ENCODE results near the gene ESPL1. TPM values are rescaled to one million over a fixed set of nuclear protein-coding genes. Genes with fewer than 3 reads are reported as not detected.

ESPL1 gene
- total RNA-seq, 1 experiment from 2014 or later: 12.1 TPM

GRCh38 chr12:53235742-53236442 is 32.2 kb upstream of the ESPL1 start:
- Mint-ChIP-seq H3K4me1 (ENCODE audit: insufficient read depth, unreplicated experiment) (peaks cover 41% of the 10 kb centered on the region), H3K9me3 (ENCODE audit: unreplicated experiment) (no peaks in the 10 kb centered on the region), H3K36me3 (ENCODE audit: insufficient read depth, unreplicated experiment) (no peaks in the 10 kb centered on the region), H3K27me3 (ENCODE audit: insufficient read depth, unreplicated experiment) (no peaks in the 10 kb centered on the region), H3K4me3 (ENCODE audit: unreplicated experiment) (no peak overlapping the region), H3K27ac (ENCODE audit: low read depth, unreplicated experiment) (no peak overlapping the region)
- BruUV-seq (replicated peaks): no TSS peak
- no peak for TF ChIP-seq CTCF (IDR thresholded peaks at IDR 0.05; ENCODE audit: unreplicated experiment)
- POLR2A ChIA-PET: interaction anchor here (0.5 to 1.3 kb wide), 3 partner anchors 9 to 57 kb away, joined by 3 to 6 read pairs (median 3); no protein-coding TSS in a partner anchor
- DNase-seq (ENCODE audit: unreplicated experiment): no peak
- CTCF ChIA-PET: interaction anchor here (0.6 to 1.2 kb wide), 3 partner anchors 16 to 53 kb away, joined by 3 to 5 read pairs (median 4); a partner anchor contains a TSS
- intact Hi-C loops (cut with micrococcal nuclease): no loop called here

GRCh38 chr12:53236443-53237111 is 31.5 kb upstream of the ESPL1 start:
- Mint-ChIP-seq H3K4me3 (ENCODE audit: unreplicated experiment) (no peak overlapping the region), H3K4me1 (ENCODE audit: insufficient read depth, unreplicated experiment) (peaks cover 36% of the 10 kb centered on the region)

GRCh38 chr12:53239643-53240258 is 28.3 kb upstream of the ESPL1 start:
- H3K4me1 Mint-ChIP-seq (ENCODE audit: insufficient read depth, unreplicated experiment): peaks cover 16% of the 10 kb centered on the region
- no peak overlapping the region for H3K4me3 Mint-ChIP-seq (ENCODE audit: unreplicated experiment)
- intact Hi-C loops (cut with micrococcal nuclease): no loop called here
- H3K27ac Mint-ChIP-seq (ENCODE audit: low read depth, unreplicated experiment): no peak overlapping the region
- TF ChIP-seq CTCF (IDR thresholded peaks at IDR 0.05; ENCODE audit: unreplicated experiment): no peak
- no peaks in the 10 kb centered on the region for H3K36me3 Mint-ChIP-seq (ENCODE audit: insufficient read depth, unreplicated experiment)
- POLR2A ChIA-PET: no interaction called here
- BruUV-seq (replicated peaks): no TSS peak
- no peak for DNase-seq (ENCODE audit: unreplicated experiment)
- H3K9me3 Mint-ChIP-seq (ENCODE audit: unreplicated experiment): no peaks in the 10 kb centered on the region
- H3K27me3 Mint-ChIP-seq (ENCODE audit: insufficient read depth, unreplicated experiment): peaks cover 26% of the 10 kb centered on the region
- CTCF ChIA-PET: interaction anchor here (0.5 to 2.5 kb wide), 5 partner anchors 11 to 141 kb away, joined by 3 to 11 read pairs (median 5); a partner anchor contains a TSS

More at GRCh38 chr12:53236443-53237111, 31.5 kb upstream of the ESPL1 start:
- no peak overlapping the region for H3K27ac Mint-ChIP-seq (ENCODE audit: low read depth, unreplicated experiment)
- H3K36me3 Mint-ChIP-seq (ENCODE audit: insufficient read depth, unreplicated experiment): no peaks in the 10 kb centered on the region
- H3K9me3 Mint-ChIP-seq (ENCODE audit: unreplicated experiment): no peaks in the 10 kb centered on the region
- BruUV-seq (replicated peaks): no TSS peak
- no peak for TF ChIP-seq CTCF (IDR thresholded peaks at IDR 0.05; ENCODE audit: unreplicated experiment)
- CTCF ChIA-PET: interaction anchor here (0.6 to 1.2 kb wide), 3 partner anchors 23 to 53 kb away, joined by 3 to 5 read pairs (median 3); no protein-coding TSS in a partner anchor
- POLR2A ChIA-PET: interaction anchor here (0.5 to 1.3 kb wide), 5 partner anchors 8 to 57 kb away, joined by 3 to 6 read pairs (median 3); a partner anchor contains a TSS
- DNase-seq (ENCODE audit: unreplicated experiment): no peak
- intact Hi-C loops (cut with micrococcal nuclease): no loop called here
- no peaks in the 10 kb centered on the region for H3K27me3 Mint-ChIP-seq (ENCODE audit: insufficient read depth, unreplicated experiment)

All from MCF 10A (cell line).